Measurements from ENCODE around the gene IGSF6.
"Not testable (repeated sequence)": the region's sequence is repeated elsewhere in the genome, so short reads cannot be mapped to it uniquely, and the experiment has no call there.

IGSF6 gene

GRCh38 chr16:21652453-21652852 lies at the start of gene IGSF6:
IGSF6 (minus strand) TSS chr16:21652608; CDS start chr16:21652598, 10 bp downstream.
- no peak for DNase-seq (ENCODE audit: low read depth, low spot score)

GRCh38 chr16:21701271-21701670 lies 48.9 kb upstream of the IGSF6 start:
- no peak for DNase-seq (ENCODE audit: low read depth, low spot score)

GRCh38 chr16:21698169-21699032 lies 46.0 kb upstream of the IGSF6 start:
- DNase-seq (ENCODE audit: low read depth, low spot score): no peak

- DNase-seq (ENCODE audit: low read depth, low spot score): no peak
These were observed 44.6 kb upstream of the IGSF6 start for GRCh38 chr16:21697032-21697431.

GRCh38 chr16:21694609-21695008 lies 42.2 kb upstream of the IGSF6 start:
- DNase-seq (ENCODE audit: low read depth, low spot score): no peak

- not testable (repeated sequence) for DNase-seq (ENCODE audit: low read depth, low spot score)
These were observed 38.6 kb upstream of the IGSF6 start for GRCh38 chr16:21690967-21691366.

- no peak for DNase-seq (ENCODE audit: low read depth, low spot score)
These were observed 36.7 kb upstream of the IGSF6 start for GRCh38 chr16:21689107-21689506.

- DNase-seq (ENCODE audit: low read depth, low spot score): no peak
These were observed 32.6 kb upstream of the IGSF6 start for GRCh38 chr16:21685034-21685455.

- no peak for DNase-seq (ENCODE audit: low read depth, low spot score)
These were observed 31.8 kb upstream of the IGSF6 start for GRCh38 chr16:21684199-21684598.

GRCh38 chr16:21683184-21683583 lies 30.8 kb upstream of the IGSF6 start:
- no peak for DNase-seq (ENCODE audit: low read depth, low spot score)

GRCh38 chr16:21680714-21681113 lies 28.3 kb upstream of the IGSF6 start:
- not testable (repeated sequence) for DNase-seq (ENCODE audit: low read depth, low spot score)

- not testable (repeated sequence) for DNase-seq (ENCODE audit: low read depth, low spot score)
These were observed 22.0 kb upstream of the IGSF6 start for GRCh38 chr16:21674456-21674855.

GRCh38 chr16:21673469-21673868 lies 21.1 kb upstream of the IGSF6 start:
- no peak for DNase-seq (ENCODE audit: low read depth, low spot score)

GRCh38 chr16:21667575-21667974 lies 15.2 kb upstream of the IGSF6 start:
- DNase-seq (ENCODE audit: low read depth, low spot score): no peak

- DNase-seq (ENCODE audit: low read depth, low spot score): no peak
These were observed 14.4 kb upstream of the IGSF6 start for GRCh38 chr16:21666772-21667171.

- no peak for DNase-seq (ENCODE audit: low read depth, low spot score)
These were observed 12.5 kb upstream of the IGSF6 start for GRCh38 chr16:21664801-21665492.

GRCh38 chr16:21663889-21664647 lies 11.7 kb upstream of the IGSF6 start, which contains the start of gene OTOA:
OTOA (plus strand) TSS chr16:21663968; CDS start chr16:21678515, 14,547 bp downstream.
- no peak for DNase-seq (ENCODE audit: low read depth, low spot score)

- DNase-seq (ENCODE audit: low read depth, low spot score): no peak
These were observed 6.7 kb upstream of the IGSF6 start for GRCh38 chr16:21659124-21659523.

- peak; percentile 36 for DNase-seq (ENCODE audit: low read depth, low spot score)
These were observed 4.7 kb upstream of the IGSF6 start for GRCh38 chr16:21656795-21657768.

GRCh38 chr16:21654881-21655280 lies 2.5 kb upstream of the IGSF6 start:
- DNase-seq (ENCODE audit: low read depth, low spot score): no peak

- no peak for DNase-seq (ENCODE audit: low read depth, low spot score)
These were observed 2.1 kb upstream of the IGSF6 start for GRCh38 chr16:21654466-21654865.

Measured in activated CD4-positive, CD25-positive, alpha-beta regulatory T cell treated with anti-CD3 and anti-CD28 coated beads, Interleukin-2, amount 50 U/mL, for 16 hours (primary cell).